GM08714 (cell line): ENCODE results near the gene SPINT3.

Source experiments
- H3K4me3 ChIP-seq: fragments of 200-500 bp; sonication (Bioruptor generic); 2 replicates; pipeline ENCODE4 v1.5.1; 2014; ENCODE audit warnings: mild to moderate bottlenecking, low read length, inconsistent platforms
- ZNF274 ChIP-seq: IDR thresholded peaks from 2 replicates; pipeline ENCODE4 v1.6.1; 2012; ENCODE audit warnings: mild to moderate bottlenecking, low read depth, low read length

The SPINT3 gene

DNA sequence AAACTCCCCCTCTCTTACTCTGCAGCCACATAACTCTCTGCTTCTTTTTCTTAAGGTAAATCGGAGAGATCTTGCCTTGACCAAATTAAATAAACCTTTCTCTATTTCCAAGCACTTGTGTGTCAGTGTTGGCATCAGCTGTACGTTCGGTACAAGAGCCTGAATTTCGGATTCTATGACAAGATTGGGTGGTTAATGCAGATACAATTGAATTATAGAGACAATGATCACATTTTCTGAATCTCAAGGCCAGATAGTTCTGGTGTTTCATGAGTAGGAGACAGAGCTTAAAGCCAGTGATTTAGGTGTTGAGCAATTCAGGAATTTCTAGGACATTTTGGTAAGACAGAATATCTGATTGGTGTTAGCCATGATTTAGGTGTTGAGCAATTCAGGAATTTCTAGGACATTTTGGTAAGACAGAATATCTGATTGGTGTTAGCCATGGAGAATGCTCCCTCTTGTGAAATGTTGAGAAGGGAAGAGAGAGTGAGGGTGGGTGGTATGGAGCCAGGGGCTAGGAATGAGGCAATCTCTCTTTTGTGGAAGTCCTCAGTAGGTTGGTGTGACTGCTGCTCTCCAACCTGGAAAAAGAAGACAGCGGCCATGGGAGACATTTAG is 5.1 kb downstream of the SPINT3 start:
- no peak overlapping the region for H3K4me3 ChIP-seq
- no peak for TF ChIP-seq ZNF274

DNA sequence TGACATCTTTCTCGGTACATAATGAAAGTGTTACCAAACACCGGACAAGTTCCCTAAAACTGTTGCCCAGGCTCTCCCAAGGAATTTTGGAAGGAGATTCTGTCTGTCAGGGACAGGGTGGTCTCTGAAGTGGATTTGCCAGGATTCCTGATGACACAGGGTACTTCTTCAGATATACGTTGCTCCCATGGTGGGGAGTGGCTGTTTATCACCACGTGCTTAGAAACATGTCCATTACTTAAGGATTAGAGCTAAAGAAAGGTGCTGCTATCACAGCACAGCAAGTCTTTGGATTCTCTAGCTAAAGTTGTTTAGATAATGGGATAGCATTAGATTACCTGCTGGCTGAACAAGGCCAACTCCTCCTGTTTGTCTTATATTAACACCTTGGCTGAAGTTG is 6.3 kb downstream of the SPINT3 start:
- H3K4me3 ChIP-seq = no peak overlapping the region
- TF ChIP-seq ZNF274 = no peak

DNA sequence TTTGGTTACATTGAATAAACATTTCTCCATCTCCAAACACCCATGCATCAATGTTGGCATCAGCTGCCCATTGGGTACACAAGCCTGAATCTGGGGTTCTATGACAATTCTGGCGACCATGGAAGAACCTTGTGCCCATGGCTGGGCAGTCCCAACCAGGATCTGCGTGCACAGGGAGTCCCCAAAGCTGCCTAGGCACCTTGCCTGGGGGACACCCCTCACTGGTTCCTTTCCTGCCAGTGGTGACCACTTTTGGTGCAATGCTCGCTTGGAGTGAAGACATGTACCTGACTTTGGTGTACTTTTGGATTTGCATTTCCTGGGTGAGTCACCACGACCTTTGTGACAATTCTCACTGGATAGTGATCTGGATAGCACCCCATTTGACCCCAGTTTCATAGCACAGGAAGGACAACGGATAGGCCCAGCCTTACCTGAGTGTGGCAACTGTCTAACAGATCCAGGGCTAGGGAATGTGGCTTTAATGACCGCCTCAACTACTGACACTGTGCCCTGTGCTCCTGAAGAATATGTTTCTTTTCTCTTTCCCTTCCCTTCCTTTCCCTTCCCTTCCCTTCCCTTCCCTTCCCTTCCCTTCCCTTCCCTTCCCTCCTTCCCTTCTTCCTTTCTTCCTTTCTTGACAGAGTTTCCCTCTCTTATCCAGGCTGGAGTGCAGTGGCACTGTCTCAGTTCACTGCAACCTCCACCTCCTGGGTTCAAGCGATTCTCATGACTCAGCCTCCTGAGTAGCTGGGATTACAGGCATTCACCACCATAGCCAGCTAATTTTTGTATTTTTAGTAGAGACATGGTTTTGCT is 7.1 kb downstream of the SPINT3 start:
- no peak for TF ChIP-seq ZNF274
- H3K4me3 ChIP-seq = no peak overlapping the region

DNA sequence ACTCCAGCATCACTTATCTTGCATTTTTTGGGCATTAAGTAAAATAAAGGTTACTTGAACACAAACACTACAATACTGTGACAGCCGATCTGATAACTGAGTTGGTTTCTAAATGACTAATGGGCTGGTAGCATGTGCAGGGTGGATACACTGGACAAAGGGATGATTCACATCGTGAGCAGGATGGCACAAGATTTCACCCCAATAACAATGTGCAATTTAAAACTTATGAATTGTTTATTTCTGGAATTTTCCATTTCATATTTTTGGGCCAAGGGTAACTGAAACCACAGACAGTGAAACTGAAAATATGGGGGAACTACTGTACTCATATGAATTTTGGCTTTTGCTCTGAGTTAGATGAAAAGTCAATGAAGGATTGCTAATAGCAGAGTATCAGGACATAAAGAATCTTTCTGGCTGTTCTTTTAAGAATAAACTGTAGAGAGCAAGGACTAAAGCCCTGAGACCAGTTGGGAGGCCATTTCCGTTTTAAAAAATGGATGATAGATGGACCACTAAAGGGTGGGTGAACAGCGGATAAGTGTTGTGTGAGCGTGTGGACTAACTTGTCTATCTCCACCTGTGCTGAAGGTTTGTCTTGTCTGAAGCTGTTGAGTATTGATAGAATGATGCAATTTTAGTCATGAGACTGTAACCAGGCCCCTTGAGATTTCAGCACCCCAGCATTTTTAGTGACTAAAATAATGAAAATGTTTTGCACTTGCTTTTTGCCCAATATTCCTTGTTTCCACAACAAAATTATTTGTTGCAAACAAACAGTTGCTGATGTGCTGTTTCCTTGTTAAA is 8.2 kb downstream of the SPINT3 start:
- TF ChIP-seq ZNF274 = no peak
- H3K4me3 ChIP-seq = no peak overlapping the region

DNA sequence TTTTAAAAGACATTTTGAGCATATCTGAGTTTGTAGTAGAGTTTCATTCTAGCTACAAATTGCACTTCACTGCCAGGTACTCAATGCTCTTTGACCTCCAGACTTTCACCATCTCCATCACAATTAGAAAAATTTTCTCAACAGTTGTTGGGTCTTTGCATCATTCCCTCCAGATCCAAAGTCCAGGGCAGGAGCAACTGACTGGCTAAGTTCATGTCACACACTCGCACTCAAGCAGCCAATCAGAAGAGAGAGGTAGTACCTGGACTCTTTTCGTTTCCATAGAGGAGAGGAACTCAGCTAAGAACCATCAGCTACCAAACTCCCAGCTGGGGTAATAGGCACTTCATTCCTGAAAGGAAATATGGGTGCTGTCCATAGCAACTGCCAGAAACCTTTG is 9.0 kb downstream of the SPINT3 start:
- no peak for TF ChIP-seq ZNF274
- H3K4me3 ChIP-seq = no peak overlapping the region

DNA sequence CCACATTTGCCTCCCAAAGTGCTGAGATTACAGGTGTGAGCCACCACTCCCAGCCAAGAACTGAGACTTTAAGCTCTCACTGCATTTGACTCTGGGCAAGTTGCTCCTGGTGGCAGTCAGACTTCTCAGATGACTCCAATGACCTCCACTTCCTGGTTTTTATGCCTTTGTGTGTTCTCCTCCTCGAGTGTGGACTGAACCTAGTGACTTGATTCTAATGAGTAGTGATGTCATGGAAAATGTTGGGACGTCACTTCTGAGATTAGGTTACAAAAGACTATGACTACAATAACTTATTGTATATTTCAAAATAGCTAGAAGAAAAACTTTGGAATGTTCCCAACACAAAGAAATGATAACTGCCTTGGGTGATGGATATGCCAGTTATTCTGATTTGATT is 12.0 kb downstream of the SPINT3 start:
- no peak for TF ChIP-seq ZNF274
- no peak overlapping the region for H3K4me3 ChIP-seq

DNA sequence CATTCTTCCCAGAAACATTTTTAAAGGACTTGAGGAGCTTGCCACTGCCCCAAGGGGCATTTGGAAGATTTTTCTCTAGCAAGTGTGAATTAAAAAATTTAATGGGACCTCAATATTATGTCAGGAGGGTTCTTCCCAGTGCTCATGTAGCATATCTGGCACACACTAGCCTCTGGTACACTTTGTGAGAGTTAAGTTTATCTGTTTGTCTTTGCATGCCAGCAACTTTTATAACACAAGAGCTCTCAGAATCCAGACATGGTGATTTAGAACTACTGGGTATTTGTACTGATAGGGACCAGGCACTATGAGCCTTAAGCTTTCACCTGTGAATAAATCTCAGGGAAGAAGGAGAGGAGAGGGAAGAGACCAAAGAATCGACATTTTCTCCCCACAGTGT is 12.9 kb downstream of the SPINT3 start:
- no peak for TF ChIP-seq ZNF274
- H3K4me3 ChIP-seq = no peak overlapping the region

DNA sequence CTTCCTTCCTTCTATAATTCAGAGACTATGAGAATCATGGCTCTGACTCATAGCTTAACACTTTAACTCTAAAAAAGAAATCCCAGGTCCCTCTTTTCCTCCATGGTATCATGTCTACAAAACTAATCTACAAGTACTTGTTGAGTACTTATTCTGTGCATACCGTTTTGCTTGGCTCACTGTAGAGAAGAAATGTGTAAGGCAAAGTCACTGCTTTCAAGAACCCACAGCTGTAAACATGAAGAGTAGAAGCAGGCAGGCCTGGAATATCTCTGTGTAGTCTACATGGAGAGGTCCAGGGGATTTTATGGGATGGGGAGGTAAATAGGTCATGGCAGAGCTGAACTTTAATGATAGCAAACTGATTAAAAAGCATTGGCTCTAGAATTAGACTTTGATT is 13.8 kb downstream of the SPINT3 start:
- no peak overlapping the region for H3K4me3 ChIP-seq
- TF ChIP-seq ZNF274 = no peak

DNA sequence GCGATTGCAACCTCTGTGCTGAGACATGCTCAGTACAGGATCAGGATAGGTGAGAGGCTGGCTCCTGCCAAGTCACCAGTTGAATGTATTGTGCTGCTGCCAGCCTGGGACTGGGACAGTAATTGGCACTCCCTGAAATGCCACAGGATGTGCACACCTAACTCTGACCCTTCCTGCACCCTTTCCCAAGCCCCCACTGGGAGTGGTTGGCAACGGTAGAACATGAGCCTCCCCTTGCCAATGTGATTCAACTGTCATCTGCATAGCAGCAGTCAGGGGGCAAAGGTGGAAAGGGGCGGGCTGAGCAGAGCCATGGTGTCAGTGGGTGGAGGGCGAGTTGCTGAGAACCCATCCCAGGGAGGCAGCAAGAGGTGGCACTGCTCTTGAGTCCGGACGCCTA is 15.4 kb downstream of the SPINT3 start:
- H3K4me3 ChIP-seq = no peak overlapping the region
- no peak for TF ChIP-seq ZNF274

DNA sequence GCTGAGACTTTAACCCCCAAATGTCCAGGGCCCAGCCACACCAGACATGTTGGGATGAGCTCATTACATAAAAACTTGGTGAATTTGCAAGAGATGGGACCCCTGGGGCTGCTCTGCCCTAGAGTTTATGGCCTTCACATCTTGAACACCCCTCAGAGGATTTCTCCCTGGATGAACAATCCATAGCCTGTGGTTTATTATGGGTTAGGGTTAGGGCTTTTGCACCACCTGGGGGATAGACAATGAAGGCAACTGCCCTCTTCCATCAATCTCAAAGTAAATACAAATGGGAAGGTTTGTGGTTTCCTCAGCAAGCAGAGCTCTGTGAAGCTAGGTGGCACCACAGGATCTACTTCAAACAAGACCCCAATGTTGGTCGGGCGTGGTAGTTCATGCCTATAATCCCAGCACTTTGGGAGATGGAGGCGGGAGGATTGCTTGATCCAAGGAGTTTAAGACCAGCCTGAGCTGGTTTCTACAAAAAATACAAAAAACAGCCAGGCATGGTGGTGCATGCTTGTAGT is 17.4 kb downstream of the SPINT3 start:
- no peak overlapping the region for H3K4me3 ChIP-seq
- no peak for TF ChIP-seq ZNF274

DNA sequence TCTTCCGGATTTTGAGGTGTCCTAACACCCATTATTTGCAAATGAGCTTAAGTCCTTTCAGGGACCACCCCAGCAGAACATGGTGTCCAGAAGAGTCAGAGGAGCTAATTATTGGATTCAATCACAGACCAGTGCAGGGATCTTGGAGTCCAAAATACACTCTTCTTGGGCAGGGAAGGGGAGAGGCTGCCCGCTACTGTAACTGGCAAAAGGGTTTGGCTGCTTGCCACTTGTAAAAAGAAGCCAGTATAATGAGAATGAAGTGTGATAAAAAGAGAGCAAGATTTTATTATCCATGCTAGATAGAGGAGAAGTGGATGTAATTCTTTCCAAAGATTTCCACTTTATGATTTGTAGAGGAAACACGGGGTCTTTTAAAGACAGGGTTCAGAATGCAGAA is 19.3 kb downstream of the SPINT3 start:
- no peak overlapping the region for H3K4me3 ChIP-seq
- no peak for TF ChIP-seq ZNF274

DNA sequence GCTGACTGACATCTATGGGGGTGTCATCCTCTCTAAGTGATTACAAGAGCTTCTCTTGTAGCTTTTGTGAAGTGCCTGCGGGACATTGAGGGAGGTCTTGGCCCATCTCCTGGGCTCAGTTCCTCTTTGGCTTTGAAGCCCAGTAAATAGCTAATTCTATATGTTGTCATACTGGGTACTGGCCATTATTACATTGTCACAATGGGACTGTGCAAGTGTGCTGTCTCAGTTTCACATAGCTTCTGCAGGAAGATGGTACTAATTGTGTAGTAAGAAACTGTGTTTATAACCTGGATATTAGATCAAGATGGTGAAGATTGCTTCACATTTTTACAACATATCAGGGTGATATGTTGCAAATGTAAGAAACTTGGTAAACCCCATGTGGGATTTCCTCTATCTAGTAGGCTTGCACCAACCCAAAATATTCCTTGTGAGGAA is 19.9 kb downstream of the SPINT3 start:
- no peak for TF ChIP-seq ZNF274
- H3K4me3 ChIP-seq = no peak overlapping the region

DNA sequence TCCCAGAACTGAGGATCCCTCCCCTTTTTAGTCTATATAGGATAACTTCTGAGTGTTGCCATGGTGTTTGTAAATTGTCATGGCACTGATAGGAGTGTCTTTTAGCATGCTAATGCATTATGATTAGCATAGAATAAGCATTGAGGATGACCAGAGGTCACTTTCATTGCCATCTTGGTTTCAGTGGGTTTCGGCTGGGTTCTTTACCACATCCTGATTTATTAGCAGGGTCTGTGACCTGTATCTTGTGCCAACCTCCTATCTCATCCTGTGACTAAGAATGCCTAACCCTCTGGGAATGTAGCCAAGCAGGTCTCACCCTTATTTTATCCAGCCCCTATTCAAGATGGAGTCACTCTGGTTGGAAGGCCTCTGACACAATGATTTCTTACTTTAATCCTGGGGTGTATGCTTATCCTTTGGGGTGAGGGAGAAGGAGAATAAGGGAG is 26.3 kb downstream of the SPINT3 start:
- TF ChIP-seq ZNF274 = no peak

DNA sequence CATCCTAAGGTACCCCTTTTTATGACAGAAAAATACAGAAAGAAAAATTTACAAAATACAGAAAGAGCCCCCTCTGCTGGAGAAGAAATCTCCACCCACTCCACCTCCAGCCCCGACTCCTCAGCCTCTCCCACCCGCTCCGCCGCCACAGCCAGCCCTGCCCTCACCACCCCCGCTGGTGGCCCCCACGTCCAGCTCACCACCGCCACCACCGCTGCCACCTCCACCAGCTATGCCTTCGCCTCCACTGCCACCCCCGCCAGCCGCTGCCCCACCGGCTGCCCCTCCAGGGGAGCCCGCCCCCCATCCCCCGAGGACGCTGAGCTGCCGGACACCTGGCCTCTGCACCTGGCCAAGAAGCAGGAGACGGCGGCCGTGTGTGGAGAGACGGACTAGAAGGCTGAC is 28.2 kb downstream of the SPINT3 start:
- TF ChIP-seq ZNF274 = no peak
- H3K4me3 ChIP-seq = no peak overlapping the region

More for the DNA sequence above, 26.3 kb downstream of the SPINT3 start:
- no peak overlapping the region for H3K4me3 ChIP-seq
